Erythroblast (primary cell): Measurements from ENCODE around the gene LRRC43.

ENCODE experiments used
- GATA1 ChIP-seq: IDR thresholded peaks from 2 replicates; pipeline ENCODE4 v1.6.1; 2011; ENCODE audit warnings: low read depth, mild to moderate bottlenecking, control low read depth, low read length, moderate library complexity
- POLR2A ChIP-seq: IDR thresholded peaks from 2 replicates; pipeline ENCODE4 v1.6.1; 2011; ENCODE audit warnings: mild to moderate bottlenecking, low read length

- TF ChIP-seq POLR2A (no peak), GATA1 (no peak)
Observed at GRCh38 chr12:122145505-122146330, 37.2 kb upstream of the LRRC43 start.
